Retinal pigment epithelial cell (primary cell): ENCODE results near the gene ARMC10.
"Not testable (repeated sequence)": the region's sequence is repeated elsewhere in the genome, so short reads cannot be mapped to it uniquely, and the experiment has no call there.

Experiments used
- DNase-seq: peaks from one replicate; pipeline ENCODE4 v3.0.0-alpha.2; 2010; ENCODE audit warnings: low read depth
- H3K4me3 ChIP-seq: 2 replicates; pipeline ENCODE4 v1.5.1; 2011; ENCODE audit warnings: mild to moderate bottlenecking, low read length, control low read depth, moderate library complexity
- TF ChIP-seq, protein P1 (sequence below): conservative IDR thresholded peaks from 2 replicates; pipeline ENCODE4 v1.5.1; 2011; ENCODE audit warnings: low read depth, low read length, control low read depth, inconsistent platforms

Gene ARMC10

DNA sequence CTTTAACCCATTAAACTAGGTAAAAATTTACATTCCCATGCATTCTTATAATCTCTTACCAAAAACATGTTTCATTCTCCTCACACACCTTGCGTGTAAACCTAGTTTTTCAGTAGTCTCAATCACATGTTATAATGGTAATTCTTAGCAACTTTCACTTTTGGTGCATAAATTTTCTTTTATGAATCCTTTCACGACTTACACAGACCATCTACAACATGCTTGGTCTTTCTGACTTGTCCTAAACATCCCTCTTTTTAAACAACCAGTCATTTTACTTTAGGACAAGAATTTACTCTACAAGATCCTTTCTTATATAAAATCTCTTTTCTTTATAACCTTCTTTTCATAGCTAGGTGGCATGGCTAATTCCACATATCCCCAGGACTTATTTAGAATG, 26.1 kb upstream of the ARMC10 start:
- TF ChIP-seq, protein P1, sequence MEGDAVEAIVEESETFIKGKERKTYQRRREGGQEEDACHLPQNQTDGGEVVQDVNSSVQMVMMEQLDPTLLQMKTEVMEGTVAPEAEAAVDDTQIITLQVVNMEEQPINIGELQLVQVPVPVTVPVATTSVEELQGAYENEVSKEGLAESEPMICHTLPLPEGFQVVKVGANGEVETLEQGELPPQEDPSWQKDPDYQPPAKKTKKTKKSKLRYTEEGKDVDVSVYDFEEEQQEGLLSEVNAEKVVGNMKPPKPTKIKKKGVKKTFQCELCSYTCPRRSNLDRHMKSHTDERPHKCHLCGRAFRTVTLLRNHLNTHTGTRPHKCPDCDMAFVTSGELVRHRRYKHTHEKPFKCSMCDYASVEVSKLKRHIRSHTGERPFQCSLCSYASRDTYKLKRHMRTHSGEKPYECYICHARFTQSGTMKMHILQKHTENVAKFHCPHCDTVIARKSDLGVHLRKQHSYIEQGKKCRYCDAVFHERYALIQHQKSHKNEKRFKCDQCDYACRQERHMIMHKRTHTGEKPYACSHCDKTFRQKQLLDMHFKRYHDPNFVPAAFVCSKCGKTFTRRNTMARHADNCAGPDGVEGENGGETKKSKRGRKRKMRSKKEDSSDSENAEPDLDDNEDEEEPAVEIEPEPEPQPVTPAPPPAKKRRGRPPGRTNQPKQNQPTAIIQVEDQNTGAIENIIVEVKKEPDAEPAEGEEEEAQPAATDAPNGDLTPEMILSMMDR: no peak
- DNase-seq: no peak
- H3K4me3 ChIP-seq: no peak overlapping the region

DNA sequence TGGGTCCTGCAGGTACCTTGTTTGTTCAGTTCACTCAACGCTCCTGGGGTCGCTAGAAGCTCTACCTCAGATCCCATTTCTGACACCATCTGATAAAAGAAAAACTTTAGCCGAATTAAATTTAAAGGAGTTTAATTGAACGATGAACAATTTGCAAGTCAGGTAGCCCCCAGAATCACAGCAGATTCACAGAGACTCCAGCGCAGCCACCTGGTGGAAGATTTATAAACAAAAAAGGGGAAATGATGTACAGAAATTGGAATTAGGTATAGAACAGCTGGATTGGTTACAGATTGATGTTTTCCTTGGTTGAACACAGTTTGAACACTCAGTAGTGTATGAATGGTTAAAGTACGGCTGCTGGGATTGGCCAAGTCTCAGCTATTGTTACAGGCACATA, 23.4 kb upstream of the ARMC10 start:
- TF ChIP-seq, protein P1: no peak
- DNase-seq: no peak
- no peak overlapping the region for H3K4me3 ChIP-seq

DNA sequence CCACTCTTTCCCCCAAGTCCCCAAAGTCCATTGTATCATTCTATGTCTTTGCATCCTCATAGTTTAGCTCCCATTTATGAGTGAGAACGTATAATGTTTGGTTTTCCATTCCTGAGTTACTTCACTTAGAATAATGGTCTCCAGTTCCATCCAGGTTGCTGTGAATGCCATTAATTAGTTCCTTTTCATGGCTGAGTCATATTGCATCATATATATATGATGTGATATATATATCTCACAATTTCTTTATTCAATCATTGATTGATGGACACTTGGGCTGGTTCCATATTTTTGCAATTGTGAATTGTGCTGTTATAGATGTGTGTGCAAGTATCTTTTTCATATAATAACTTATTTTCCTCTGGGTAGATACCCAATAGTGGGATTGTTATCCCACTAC, 18.9 kb upstream of the ARMC10 start:
- not testable (repeated sequence) for H3K4me3 ChIP-seq

DNA sequence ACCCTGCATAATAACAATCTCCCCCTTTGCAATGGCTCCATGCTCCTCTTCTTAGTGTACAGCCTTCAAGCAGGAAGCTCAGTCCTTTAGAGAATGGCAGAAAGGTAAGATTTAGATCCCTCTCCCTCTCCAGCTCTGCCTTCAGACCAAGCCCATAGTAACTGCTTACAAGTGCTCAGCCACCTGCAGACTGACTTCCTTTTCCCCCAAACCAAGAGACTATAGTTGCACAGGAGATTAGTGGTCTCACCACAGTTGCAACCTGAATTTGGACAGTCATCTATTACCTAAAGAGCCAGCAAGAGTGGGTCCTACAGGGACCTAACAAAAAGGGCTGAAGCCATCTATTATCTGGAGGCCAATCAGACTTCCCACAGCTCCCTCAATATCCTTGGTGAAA, 16.8 kb upstream of the ARMC10 start:
- TF ChIP-seq, protein P1: no peak
- H3K4me3 ChIP-seq: no peak overlapping the region
- DNase-seq: no peak

More for the DNA sequence above, 18.9 kb upstream of the ARMC10 start:
- DNase-seq: not testable (repeated sequence)

DNA sequence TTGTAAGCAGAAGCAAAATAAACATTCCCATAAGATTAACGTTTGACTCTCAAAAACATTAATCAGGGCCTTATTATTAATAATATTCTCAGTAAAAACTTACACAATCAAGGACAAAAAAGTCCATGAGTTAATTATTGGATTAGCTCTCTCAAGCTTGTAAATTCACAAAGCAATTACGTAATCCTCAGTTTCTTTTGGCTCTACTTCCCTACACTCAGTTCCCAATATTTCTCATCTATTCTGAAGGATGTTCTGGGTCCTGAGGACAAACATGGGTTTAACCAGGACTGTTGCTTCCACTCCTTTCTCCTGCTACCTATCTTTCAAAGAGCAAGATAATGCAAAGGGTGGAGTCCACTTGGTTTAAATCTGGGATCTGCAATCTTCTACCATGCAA, 15.5 kb upstream of the ARMC10 start:
- H3K4me3 ChIP-seq: no peak overlapping the region
- TF ChIP-seq, protein P1: no peak
- DNase-seq: peak; percentile 37

DNA sequence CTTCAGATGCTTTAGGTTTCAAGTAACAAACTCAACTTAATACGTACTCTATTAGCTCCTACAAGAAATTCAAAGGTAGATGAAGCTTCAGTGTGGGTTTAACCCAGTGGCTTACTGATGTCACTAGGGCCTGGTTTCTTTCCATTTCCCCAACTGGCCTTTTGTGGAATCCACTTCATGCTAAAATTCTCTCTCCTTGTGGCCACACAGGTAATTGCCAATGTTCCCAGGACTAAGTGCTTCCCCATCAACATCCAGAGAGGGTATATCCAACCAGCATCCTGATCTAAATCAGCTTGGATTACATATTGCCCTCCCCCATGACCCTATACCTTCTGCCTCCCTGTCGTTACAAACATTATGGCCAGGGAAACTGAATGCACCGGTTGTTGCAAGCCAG, 11.0 kb upstream of the ARMC10 start:
- TF ChIP-seq, protein P1: peak; percentile 2
- no peak for DNase-seq
- no peak overlapping the region for H3K4me3 ChIP-seq

DNA sequence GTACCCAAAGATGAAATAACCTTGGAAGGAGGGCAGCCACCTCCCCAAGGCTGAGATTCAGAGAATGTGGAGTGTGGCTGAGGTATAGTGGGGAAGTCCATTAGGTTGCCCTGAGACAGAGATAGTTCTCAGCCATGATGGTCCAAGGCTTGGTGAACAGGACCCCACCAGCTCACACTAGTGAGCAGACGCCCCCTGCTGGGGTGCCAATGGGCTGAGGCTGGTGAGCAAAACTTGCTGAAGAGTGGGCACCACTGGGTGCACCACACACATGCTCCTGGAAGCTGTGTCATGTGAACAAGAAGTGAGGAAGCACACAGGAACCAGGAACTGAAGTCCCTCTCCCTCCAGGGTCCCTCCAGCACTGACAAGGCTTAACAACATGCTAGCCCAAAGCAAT, 9.3 kb upstream of the ARMC10 start:
- no peak for DNase-seq
- no peak overlapping the region for H3K4me3 ChIP-seq
- TF ChIP-seq, protein P1: peak; percentile 67
